Breast epithelium (tissue), 4 donors: ENCODE measurements around the gene RINL. TPM values are rescaled to one million over a fixed set of nuclear protein-coding genes. Genes with fewer than 3 reads are reported as not detected.

ENCODE experiments used
- DNase-seq, 2 donors: peaks; one replicate each; pipeline ENCODE4 v3.0.0-alpha.2; 2019; ENCODE audit warnings: low spot score in 2 of 2
- H3K27ac ChIP-seq, 2 donors: fragments of 200-600 bp; sonication (generic) in 1 of 2; one replicate each; pipeline ENCODE4 v1.5.1; 2016 to 2019; ENCODE audit warnings: mild to moderate bottlenecking in 1 of 2
- H3K27me3 ChIP-seq, 2 donors: fragments of 200-600 bp; sonication (generic) in 1 of 2; one replicate each; pipeline versions ENCODE4 v1.5.1 to v1.6.0; 2017 to 2019; ENCODE audit warnings: control low read depth in 1 of 2, mild to moderate bottlenecking in 1 of 2
- H3K36me3 ChIP-seq: fragments of 200-600 bp; one replicate; pipeline ENCODE4 v1.5.1; 2019
- H3K4me1 ChIP-seq, 2 donors: fragments of 200-600 bp; sonication (generic); one replicate each; pipeline ENCODE4 v1.5.1; 2016 to 2019; ENCODE audit warnings: control low read depth in 1 of 2
- H3K4me3 ChIP-seq, 3 donors: fragments of 200-600 bp; sonication (generic); 1 replicate in 2 of 3; 2 replicates in 1 of 3; pipeline ENCODE4 v1.5.1; 2016 to 2019; ENCODE audit warnings: mild to moderate bottlenecking in 3 of 3, moderate library complexity in 2 of 3
- H3K9me3 ChIP-seq, 2 donors: fragments of 200-600 bp; sonication (generic) in 1 of 2; one replicate each; pipeline ENCODE4 v1.5.1; 2016 to 2019; ENCODE audit warnings: control low read depth in 1 of 2
- CTCF ChIP-seq, 3 donors: fragments of 450-650 bp; IDR thresholded peaks; one replicate each; pipeline ENCODE4 v1.5.1; 2016 to 2017; ENCODE audit warnings: antibody characterized with exemption in 3 of 3, mild to moderate bottlenecking in 3 of 3, moderate library complexity in 3 of 3
- POLR2A ChIP-seq: fragments of 450-650 bp; IDR thresholded peaks from one replicate; pipeline ENCODE4 v1.6.1; 2016; ENCODE audit warnings: antibody characterized with exemption, mild to moderate bottlenecking, moderate library complexity
- POLR2AphosphoS5 ChIP-seq, 3 donors: sonication (generic); formaldehyde crosslinking; IDR thresholded peaks; one replicate each; pipeline ENCODE4 v1.6.1; 2017; ENCODE audit warnings: antibody characterized with exemption in 3 of 3
- intact Hi-C: fragments of 100-400 bp; cut with DNase I; formaldehyde crosslinking; loops from one replicate; pipeline ENCODE4 v1.15.1; 2023; ENCODE audit warnings: low total_unique reads
- total RNA-seq, 3 donors: library from RNA; depleted of rRNA; stranded (reverse); fragments of >200 nt; gene quantifications; one replicate each; pipeline ENCODE4 v1.1.0, GENCODE V29; 2016

Gene RINL
- total RNA-seq, 3 donors from 2014 or later: 4.5 to 13.0 (median 12.8) TPM

- Histone ChIP-seq H3K27me3 (no peaks in the 10 kb centered on the region), H3K9me3 (no peaks in the 10 kb centered on the region), H3K4me1 (peaks cover 13 to 17% of the 10 kb centered on the region in 2 donors), H3K4me3 (peak overlapping the region in 1 of 3 donors; percentile 4), H3K27ac (peak overlapping the region; percentile 58 to 91), H3K36me3 (peaks cover 13% of the 10 kb centered on the region)
- intact Hi-C loops: no loop called here
- TF ChIP-seq POLR2A: no peak
- TF ChIP-seq POLR2AphosphoS5 (IDR thresholded peaks at IDR 0.05): no peak
- no peak for TF ChIP-seq CTCF (IDR thresholded peaks at IDR 0.05)
- DNase-seq: no peak
These were observed 41.7 kb downstream of the RINL start for GRCh38 chr19:38836159-38836982.

- intact Hi-C loops: no loop called here
- Histone ChIP-seq H3K27ac (peak overlapping the region; percentile 5 to 67), H3K9me3 (no peaks in the 10 kb centered on the region), H3K4me1 (peaks cover 17 to 19% of the 10 kb centered on the region in 2 donors), H3K4me3 (no peak overlapping the region), H3K36me3 (no peaks in the 10 kb centered on the region), H3K27me3 (no peaks in the 10 kb centered on the region)
- DNase-seq: no peak
- TF ChIP-seq CTCF (IDR thresholded peaks at IDR 0.05) (no peak), POLR2AphosphoS5 (IDR thresholded peaks at IDR 0.05) (no peak), POLR2A (no peak)
These were observed 43.5 kb downstream of the RINL start for GRCh38 chr19:38834590-38834989.

- H3K9me3 ChIP-seq: no peaks in the 10 kb centered on the region
- intact Hi-C loops: no loop called here
- TF ChIP-seq POLR2AphosphoS5 (IDR thresholded peaks at IDR 0.05) (no peak), CTCF (IDR thresholded peaks at IDR 0.05) (no peak), POLR2A (no peak)
- no peak for DNase-seq
- peak overlapping the region; percentile 5 to 67 for H3K27ac ChIP-seq
- peaks cover 17 to 19% of the 10 kb centered on the region in 2 donors for H3K4me1 ChIP-seq
- no peaks in the 10 kb centered on the region for H3K36me3 ChIP-seq
- H3K4me3 ChIP-seq: no peak overlapping the region
- H3K27me3 ChIP-seq: no peaks in the 10 kb centered on the region
These were observed 44.0 kb downstream of the RINL start for GRCh38 chr19:38834104-38834490.

GRCh38 chr19:38833092-38833425 lies 45.0 kb downstream of the RINL start:
- H3K4me3 ChIP-seq: no peak overlapping the region
- intact Hi-C loops: no loop called here
- H3K36me3 ChIP-seq: no peaks in the 10 kb centered on the region
- no peaks in the 10 kb centered on the region for H3K27me3 ChIP-seq
- H3K27ac ChIP-seq: peak overlapping the region; percentile 61 to 68
- H3K4me1 ChIP-seq: peaks cover 11 to 19% of the 10 kb centered on the region in 2 donors
- DNase-seq: no peak
- TF ChIP-seq POLR2AphosphoS5 (IDR thresholded peaks at IDR 0.05): no peak
- no peaks in the 10 kb centered on the region for H3K9me3 ChIP-seq

- Histone ChIP-seq H3K9me3 (no peaks in the 10 kb centered on the region), H3K27ac (peak overlapping the region; percentile 92 to 96), H3K27me3 (no peaks in the 10 kb centered on the region), H3K4me3 (peak overlapping the region; percentile 62 to 77 (median 68)), H3K36me3 (no peaks in the 10 kb centered on the region), H3K4me1 (peaks cover 3 to 10% of the 10 kb centered on the region in 2 donors)
- intact Hi-C loops: no loop called here
- TF ChIP-seq POLR2AphosphoS5 (IDR thresholded peaks at IDR 0.05): no peak
- no peak for TF ChIP-seq POLR2A
- no peak for TF ChIP-seq CTCF (IDR thresholded peaks at IDR 0.05)
- DNase-seq: peak; percentile 83 to 89
These were observed 46.9 kb downstream of the RINL start for GRCh38 chr19:38831142-38831605.
